ENCODE results near the gene OR6A2. TPM values are rescaled to one million over a fixed set of nuclear protein-coding genes. Genes with fewer than 3 reads are reported as not detected.

The OR6A2 gene
- total RNA-seq, 1 experiment from 2014 or later: 0.33 TPM

GRCh38 chr11:6790546-6790945 is 8.9 kb downstream of the OR6A2 start:
- no peak overlapping the region for H4K5ac ChIP-seq (ENCODE audit: insufficient read length, low read depth, low read length)
- no peak overlapping the region for H3K14ac ChIP-seq (ENCODE audit: insufficient read depth, low read length)
- no peak overlapping the region for H2AFZ ChIP-seq (ENCODE audit: low read length)
- no peak overlapping the region for H3K27ac ChIP-seq (ENCODE audit: insufficient read length, low read depth, low read length)
- H4K8ac ChIP-seq (replicated peaks; ENCODE audit: insufficient read length, low read depth, low read length): no peak overlapping the region
- H3K9me3 ChIP-seq (ENCODE audit: control insufficient read depth, low read depth, low read length): no peaks in the 10 kb centered on the region
- Mint-ChIP-seq H3K27ac (no peak overlapping the region), H3K9me3 (no peaks in the 10 kb centered on the region), H3K4me1 (no peaks in the 10 kb centered on the region), H3K36me3 (ENCODE audit: insufficient read depth in 1 of 3, low read depth in 3 of 3) (no peaks in the 10 kb centered on the region), H3K4me3 (no peak overlapping the region), H3K27me3 (ENCODE audit: low read depth) (no peaks in the 10 kb centered on the region)
- no peak overlapping the region for H3K23ac ChIP-seq (ENCODE audit: insufficient read length, low read depth, low read length)
- H2BK15ac ChIP-seq (ENCODE audit: low read depth, low read length): no peak overlapping the region
- no peak overlapping the region for H3K18ac ChIP-seq (ENCODE audit: insufficient read length, low read depth, low read length)
- H3K79me2 ChIP-seq (ENCODE audit: insufficient read depth, low read length): no peaks in the 10 kb centered on the region
- no peak overlapping the region for H2BK120ac ChIP-seq (ENCODE audit: low read depth, low read length, poor library complexity, severe bottlenecking)
- H2BK12ac ChIP-seq (ENCODE audit: insufficient read length, low read depth, low read length): no peak overlapping the region
- no peak for DNase-seq
- no peaks in the 10 kb centered on the region for H3K23me2 ChIP-seq (ENCODE audit: insufficient read length, low read depth, low read length, poor library complexity, severe bottlenecking)
- H4K20me1 ChIP-seq (ENCODE audit: control insufficient read depth, insufficient read depth, insufficient read length): no peaks in the 10 kb centered on the region
- H3K56ac ChIP-seq (ENCODE audit: insufficient read length, low read depth, low read length): no peak overlapping the region
- no peak overlapping the region for H4K91ac ChIP-seq (ENCODE audit: insufficient read length, low read depth, low read length)
- H3K4me1 ChIP-seq (ENCODE audit: insufficient read depth, low read length): no peaks in the 10 kb centered on the region
- H2AK5ac ChIP-seq (ENCODE audit: insufficient read length, low read length): no peak overlapping the region
- H3K9ac ChIP-seq (ENCODE audit: extremely low read depth, insufficient read length, low read length): no peak overlapping the region
- H3T11ph ChIP-seq (ENCODE audit: low read length): no peak overlapping the region
- TF ChIP-seq CTCF (conservative IDR thresholded peaks at IDR 0.05): no peak
- H2BK20ac ChIP-seq (ENCODE audit: low read depth, low read length, poor library complexity, severe bottlenecking): no peak overlapping the region
- no CpG with 5 or more reads among the region's 2 CpGs for WGBS (ENCODE audit: extremely low coverage, insufficient read length, low lambda C conversion rate)
- H3K79me1 ChIP-seq (ENCODE audit: insufficient read depth, low read depth, low read length, poor library complexity, severe bottlenecking): no peaks in the 10 kb centered on the region
- H3K27me3 ChIP-seq (ENCODE audit: insufficient read depth, low read length): no peaks in the 10 kb centered on the region
- no peak overlapping the region for H3K4me2 ChIP-seq (ENCODE audit: insufficient read depth, insufficient read length, low read length)
- no peak overlapping the region for H2BK5ac ChIP-seq (ENCODE audit: insufficient read length, low read length)
- H3K4ac ChIP-seq (ENCODE audit: low read depth, low read length): no peak overlapping the region

Data from H9 (cell line).